Motor neuron (in vitro differentiated cells): ENCODE results near the gene PRSS27. TPM values are rescaled to one million over a fixed set of nuclear protein-coding genes. Genes with fewer than 3 reads are reported as not detected.
"Not testable (repeated sequence)": the region's sequence is repeated elsewhere in the genome, so short reads cannot be mapped to it uniquely, and the experiment has no call there.

Experiments used
- ATAC-seq, 8 experiments: fragments of 200-7000 bp; cut with Tn5 transposase; replicated peaks in 6 of 8; 2 replicates each; pipeline ENCODE4 v1.8.0; 2021; ENCODE audit warnings: mild to moderate bottlenecking in 8 of 8, moderate library complexity in 8 of 8
- H3K27ac ChIP-seq, 2 donors: fragments of 250-450 bp; sonication (Bioruptor Pico); 2 replicates each; pipeline ENCODE4 v1.9.0; 2021; ENCODE audit warnings: antibody characterized with exemption in 2 of 2, mild to moderate bottlenecking in 2 of 2, moderate library complexity in 1 of 2
- H3K4me1 ChIP-seq, 2 donors: fragments of 250-450 bp; sonication (Bioruptor Pico); replicated peaks in 1 of 2; 2 replicates each; pipeline ENCODE4 v1.6.1; 2021; ENCODE audit warnings: antibody characterized with exemption in 2 of 2, mild to moderate bottlenecking in 2 of 2, moderate library complexity in 1 of 2
- H3K4me3 ChIP-seq, 5 donors: fragments of 250-450 bp; sonication (Bioruptor Pico); 2 replicates each; pipeline ENCODE4 v1.9.0; 2021; ENCODE audit warnings: antibody characterized with exemption in 5 of 5, mild to moderate bottlenecking in 5 of 5, moderate library complexity in 4 of 5
- WGBS, 10 experiments: fragments of 450-650 bp; shearing (Covaris generic); methylation state at CpG; one replicate each; pipeline ENCODE4 v1.0.0; 2022; 5-methylcytosine and 5-hydroxymethylcytosine counted together
- in situ Hi-C, 9 experiments: fragments of 400-800 bp; cut with MboI; loops; one replicate each; pipeline ENCODE4 v1.15.0; 2021; ENCODE audit warnings: low sequenced_read_pairs in 9 of 9, low pct_unique_long_range_greater_than_20kb in 2 of 9; ENCODE audit not compliant: unreplicated experiment in 9 of 9
- total RNA-seq, 8 experiments: library from RNA; unstranded; fragments of 300-600 nt; gene quantifications; 2 replicates each; pipeline versions ENCODE4 v1.2.3 to v1.2.4, GENCODE V29; 2022

PRSS27 gene
- total RNA-seq, 8 experiments from 2014 or later, result 1.1 to 7.5 (median 4.2) TPM

- WGBS, 10 experiments, result 66 to 100% (median 83%) methylated on average over 1 to 7 of the region's 10 CpGs; no CpG with 5 or more reads in 3 of the 10 experiments
- Histone ChIP-seq H3K4me3 (no peak overlapping the region), H3K27ac (no peak overlapping the region), H3K4me1 (peaks cover 8 to 12% of the 10 kb centered on the region in 2 donors)
- in situ Hi-C loops, result no loop called here
- ATAC-seq, result no peak
Measured at GRCh38 chr16:2734844-2735515, 15.0 kb upstream of the PRSS27 start.

- WGBS, 10 experiments, result 70 to 100% (median 89%) methylated on average over 1 to 6 of the region's 7 CpGs; no CpG with 5 or more reads in 1 of the 10 experiments
- in situ Hi-C loops, result no loop called here
- no peak overlapping the region for H3K27ac ChIP-seq
- ATAC-seq, result no peak
- no peak overlapping the region for H3K4me3 ChIP-seq
- no peaks in the 10 kb centered on the region for H3K4me1 ChIP-seq
Measured at GRCh38 chr16:2728034-2728433, 8.0 kb upstream of the PRSS27 start.

- H3K4me1 ChIP-seq, result no peaks in the 10 kb centered on the region
- in situ Hi-C loops, result no loop called here
- H3K27ac ChIP-seq, result no peak overlapping the region
- ATAC-seq, result no peak
- 27 to 93% (median 74%) methylated on average over 1 to 4 of the region's 5 CpGs; no CpG with 5 or more reads in 4 of the 10 experiments for WGBS, 10 experiments
- no peak overlapping the region for H3K4me3 ChIP-seq
Measured at GRCh38 chr16:2726923-2727322, 6.9 kb upstream of the PRSS27 start.

GRCh38 chr16:2724816-2725348, 4.9 kb upstream of the PRSS27 start:
- peaks cover 5 to 6% of the 10 kb centered on the region in 2 donors for H3K4me1 ChIP-seq
- WGBS, 10 experiments, result 9 to 88% (median 66%) methylated on average over 1 to 6 of the region's 16 CpGs; no CpG with 5 or more reads in 2 of the 10 experiments
- no peak overlapping the region for H3K27ac ChIP-seq
- in situ Hi-C loops, result no loop called here
- H3K4me3 ChIP-seq, result no peak overlapping the region
- ATAC-seq, result no peak

GRCh38 chr16:2724088-2724676, 4.2 kb upstream of the PRSS27 start:
- 29 to 92% (median 76%) methylated on average over 1 to 7 of the region's 7 CpGs; no CpG with 5 or more reads in 2 of the 10 experiments for WGBS, 10 experiments
- H3K4me1 ChIP-seq, result peaks cover 5 to 8% of the 10 kb centered on the region in 2 donors
- ATAC-seq, result no peak
- H3K4me3 ChIP-seq, result no peak overlapping the region
- in situ Hi-C loops, result no loop called here
- H3K27ac ChIP-seq, result no peak overlapping the region

- ATAC-seq, result not testable (repeated sequence)
- peak overlapping the region in 1 of 2 donors; percentile 55 for H3K27ac ChIP-seq
- WGBS, 10 experiments, result 35 to 100% (median 59%) methylated on average over 1 to 12 of the region's 14 CpGs; no CpG with 5 or more reads in 2 of the 10 experiments
Measured at GRCh38 chr16:2721634-2722173, 1.7 kb upstream of the PRSS27 start.

GRCh38 chr16:2720719-2721633, 952 bp upstream of the PRSS27 start:
- ATAC-seq, result peak; percentile 87 to 94 (median 92)
- in situ Hi-C loops, result no loop called here
- 0 to 10% (median 0%) methylated on average over 2 to 9 of the region's 99 CpGs; no CpG with 5 or more reads in 6 of the 10 experiments for WGBS, 10 experiments
- peak overlapping the region; percentile 44 to 65 (median 47) for H3K4me3 ChIP-seq
- peak overlapping the region; percentile 25 to 55 for H3K27ac ChIP-seq
- H3K4me1 ChIP-seq, result peaks cover 5 to 8% of the 10 kb centered on the region in 2 donors

More at GRCh38 chr16:2721634-2722173, 1.7 kb upstream of the PRSS27 start:
- H3K4me3 ChIP-seq, result peak overlapping the region; percentile 44 to 65 (median 47)
- H3K4me1 ChIP-seq, in situ Hi-C loops: not testable (repeated sequence)

GRCh38 chr16:2719328-2720063, 528 bp downstream of the PRSS27 start:
- Histone ChIP-seq H3K4me1 (peaks cover 5 to 15% of the 10 kb centered on the region in 2 donors), H3K4me3 (no peak overlapping the region), H3K27ac (no peak overlapping the region)
- no CpG with 5 or more reads among the region's 16 CpGs for WGBS, 10 experiments
- in situ Hi-C loops, result no loop called here
- no peak for ATAC-seq

- Histone ChIP-seq H3K4me1 (peaks cover 5 to 15% of the 10 kb centered on the region in 2 donors), H3K4me3 (no peak overlapping the region), H3K27ac (no peak overlapping the region)
- no peak for ATAC-seq
- 20 to 100% (median 70%) methylated on average over 1 to 6 of the region's 21 CpGs; no CpG with 5 or more reads in 3 of the 10 experiments for WGBS, 10 experiments
- in situ Hi-C loops, result no loop called here
Measured at GRCh38 chr16:2717383-2718263, 2.4 kb downstream of the PRSS27 start.

- in situ Hi-C loops, result no loop called here
- ATAC-seq, result no peak
- Histone ChIP-seq H3K4me1 (peaks cover 5 to 15% of the 10 kb centered on the region in 2 donors), H3K27ac (no peak overlapping the region), H3K4me3 (no peak overlapping the region)
- 20 to 60% (median 47%) methylated on average over 1 to 3 of the region's 10 CpGs; no CpG with 5 or more reads in 7 of the 10 experiments for WGBS, 10 experiments
Measured at GRCh38 chr16:2716948-2717347, 3.1 kb downstream of the PRSS27 start.
